Cardiac fibroblast (primary cell): ENCODE results near the gene CFD.

ENCODE experiments used
- DNase-seq, 2 donors: peaks; one replicate each; pipeline versions ENCODE4 v3.0.0 to v3.0.0-alpha.2; 2010; ENCODE audit warnings: low read depth in 2 of 2
- H3K4me3 ChIP-seq, 2 donors: replicated peaks in 1 of 2; 1 replicate in 1 of 2; 2 replicates in 1 of 2; pipeline ENCODE4 v1.5.1; 2011; ENCODE audit warnings: low read depth in 2 of 2, low read length in 2 of 2, mild to moderate bottlenecking in 2 of 2, moderate library complexity in 1 of 2
- TF ChIP-seq, protein P1 (sequence below): IDR thresholded peaks from one replicate; pipeline ENCODE4 v1.5.1; 2011; ENCODE audit warnings: low read depth, mild to moderate bottlenecking, low read length, inconsistent platforms

Gene CFD

GRCh38 chr19:866769-867300, 7.4 kb downstream of the CFD start:
- H3K4me3 ChIP-seq = no peak overlapping the region
- no peak for DNase-seq
- TF ChIP-seq, protein P1, sequence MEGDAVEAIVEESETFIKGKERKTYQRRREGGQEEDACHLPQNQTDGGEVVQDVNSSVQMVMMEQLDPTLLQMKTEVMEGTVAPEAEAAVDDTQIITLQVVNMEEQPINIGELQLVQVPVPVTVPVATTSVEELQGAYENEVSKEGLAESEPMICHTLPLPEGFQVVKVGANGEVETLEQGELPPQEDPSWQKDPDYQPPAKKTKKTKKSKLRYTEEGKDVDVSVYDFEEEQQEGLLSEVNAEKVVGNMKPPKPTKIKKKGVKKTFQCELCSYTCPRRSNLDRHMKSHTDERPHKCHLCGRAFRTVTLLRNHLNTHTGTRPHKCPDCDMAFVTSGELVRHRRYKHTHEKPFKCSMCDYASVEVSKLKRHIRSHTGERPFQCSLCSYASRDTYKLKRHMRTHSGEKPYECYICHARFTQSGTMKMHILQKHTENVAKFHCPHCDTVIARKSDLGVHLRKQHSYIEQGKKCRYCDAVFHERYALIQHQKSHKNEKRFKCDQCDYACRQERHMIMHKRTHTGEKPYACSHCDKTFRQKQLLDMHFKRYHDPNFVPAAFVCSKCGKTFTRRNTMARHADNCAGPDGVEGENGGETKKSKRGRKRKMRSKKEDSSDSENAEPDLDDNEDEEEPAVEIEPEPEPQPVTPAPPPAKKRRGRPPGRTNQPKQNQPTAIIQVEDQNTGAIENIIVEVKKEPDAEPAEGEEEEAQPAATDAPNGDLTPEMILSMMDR = no peak

DNA sequence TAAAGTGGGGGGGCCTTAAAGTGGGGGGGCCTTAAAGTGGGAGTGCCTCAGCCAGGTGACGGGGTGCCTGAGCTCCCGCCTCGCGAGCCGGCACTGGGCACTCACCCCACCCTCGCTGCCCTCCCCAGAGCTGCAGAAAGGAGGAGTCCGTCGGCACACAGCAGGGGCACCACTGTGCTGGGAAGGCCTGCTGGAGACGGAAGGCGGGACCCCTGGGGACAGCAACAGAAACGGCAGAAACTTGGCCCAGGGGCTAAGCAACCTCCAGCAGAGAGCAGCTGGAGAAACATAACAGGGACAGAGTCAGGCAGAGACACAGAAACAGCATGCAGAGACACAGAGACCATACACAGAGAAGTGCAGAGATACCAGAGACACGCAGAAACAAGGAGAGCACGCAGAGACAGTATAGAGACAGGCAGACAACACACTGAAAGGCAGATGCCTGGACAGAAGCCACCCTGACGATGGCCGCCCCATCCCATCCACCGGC, 7.9 kb downstream of the CFD start:
- TF ChIP-seq, protein P1 = no peak
- DNase-seq = no peak

DNA sequence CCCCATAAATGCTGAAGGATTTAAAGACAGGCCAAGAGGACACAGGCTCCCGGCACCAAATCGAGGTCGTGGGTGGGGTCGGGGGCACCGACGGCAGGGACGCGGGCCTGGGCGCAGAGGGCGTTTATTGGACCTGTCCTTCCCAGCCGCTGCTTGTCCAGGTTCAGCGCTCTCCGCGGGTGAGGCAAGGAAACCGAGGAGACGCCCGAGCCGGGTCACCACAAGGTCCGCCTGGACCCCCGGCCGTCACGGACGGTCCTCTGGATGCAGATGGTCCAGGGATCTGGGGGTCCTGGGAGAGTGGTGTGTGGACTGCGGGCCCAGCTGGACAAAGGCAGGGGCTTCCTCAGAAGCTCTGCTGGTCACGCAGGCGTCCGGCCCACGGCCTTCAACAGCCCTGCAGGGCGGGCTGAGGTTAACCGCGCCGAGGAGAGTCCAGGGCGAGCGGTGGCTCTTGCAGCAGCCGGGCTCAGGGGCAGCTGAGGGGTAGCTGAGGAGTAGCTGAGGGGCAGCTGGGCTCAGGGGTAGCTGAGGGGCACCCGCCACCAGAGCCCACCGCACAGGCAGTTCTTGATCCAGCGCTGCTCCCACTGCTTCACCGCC, 8.5 kb downstream of the CFD start:
- no peak for DNase-seq
- TF ChIP-seq, protein P1 = no peak
- no peak overlapping the region for H3K4me3 ChIP-seq

More for the DNA sequence above, 7.9 kb downstream of the CFD start:
- H3K4me3 ChIP-seq = no peak overlapping the region

- TF ChIP-seq, protein P1 = no peak
- H3K4me3 ChIP-seq = no peak overlapping the region
- DNase-seq = no peak
Observed at GRCh38 chr19:868458-869244, 9.2 kb downstream of the CFD start.

DNA sequence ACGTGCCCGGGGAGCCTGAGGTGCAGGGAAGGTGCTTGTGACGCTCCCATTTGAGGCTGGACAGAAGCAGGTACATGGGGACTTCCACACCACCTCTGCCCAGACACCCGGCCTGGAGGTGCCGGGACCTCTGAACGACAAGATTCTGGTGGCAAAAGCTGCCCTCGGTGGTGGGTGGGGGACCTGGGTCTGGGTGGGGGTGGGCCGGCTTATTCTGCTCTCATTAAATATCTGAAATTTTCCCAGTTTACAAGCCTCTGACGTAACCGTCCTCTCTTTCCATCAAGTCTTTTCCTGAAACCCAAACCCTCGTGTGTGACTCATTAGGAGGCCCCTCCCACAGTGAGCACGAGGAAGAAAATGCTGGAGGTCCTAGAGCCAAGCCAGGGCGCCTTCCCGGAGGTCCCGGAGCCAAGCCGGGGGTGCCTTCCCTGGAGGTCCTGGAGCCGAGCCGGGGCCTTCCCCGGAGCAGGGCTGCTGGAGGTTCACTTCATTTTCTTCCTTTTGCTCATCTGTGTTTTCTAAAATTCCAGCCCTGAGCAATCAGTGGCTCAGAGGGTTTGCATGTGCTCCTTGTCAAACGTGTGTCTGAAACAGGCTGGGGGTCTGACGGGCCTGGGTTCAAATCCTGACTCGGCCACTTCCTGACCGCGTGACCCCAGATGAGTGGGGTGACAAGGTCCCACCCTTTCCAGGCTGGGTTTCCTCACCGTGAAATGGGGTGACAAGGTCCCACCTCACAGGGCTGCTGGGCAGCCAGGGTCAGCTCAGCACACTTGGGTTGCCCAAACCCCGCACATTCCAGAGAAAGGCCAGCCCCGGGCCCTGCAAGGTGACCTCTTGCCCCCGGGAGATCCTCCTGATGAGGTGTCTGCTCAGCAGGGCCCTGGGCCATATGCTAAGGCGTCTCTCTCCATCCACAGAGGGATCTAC, 10.0 kb downstream of the CFD start:
- DNase-seq = peak; percentile 91 to 96
- TF ChIP-seq, protein P1 = no peak

DNA sequence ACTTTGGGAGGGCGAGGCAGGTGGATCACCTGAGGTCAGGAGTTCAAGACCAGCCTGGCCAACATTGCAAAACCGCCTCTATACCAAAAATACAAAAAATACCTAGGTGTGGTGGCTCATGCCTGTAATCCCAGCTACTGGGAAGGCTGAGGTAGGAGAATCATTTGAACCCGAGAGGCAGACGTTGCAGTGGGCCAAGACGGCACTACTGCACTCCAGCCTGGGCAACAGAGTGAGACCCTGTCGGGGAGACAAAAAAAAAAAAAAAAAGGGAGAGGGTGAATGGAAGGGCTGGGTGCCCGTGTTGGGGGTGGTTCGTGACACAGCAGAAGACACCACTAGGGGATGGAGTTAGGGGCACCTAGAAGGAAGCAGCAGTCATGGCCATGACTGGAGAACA, 10.8 kb downstream of the CFD start:
- TF ChIP-seq, protein P1 = no peak
- DNase-seq = no peak
- H3K4me3 ChIP-seq = no peak overlapping the region

More for the DNA sequence above, 10.0 kb downstream of the CFD start:
- H3K4me3 ChIP-seq = no peak overlapping the region
